ENCODE results near the gene SLC39A6.
A peak's percentile ranks its signal among the peaks of the same experiment; 100 is the strongest.
"Not testable (repeated sequence)": the region's sequence is repeated elsewhere in the genome, so short reads cannot be mapped to it uniquely, and the experiment has no call there.

SLC39A6 gene

DNA sequence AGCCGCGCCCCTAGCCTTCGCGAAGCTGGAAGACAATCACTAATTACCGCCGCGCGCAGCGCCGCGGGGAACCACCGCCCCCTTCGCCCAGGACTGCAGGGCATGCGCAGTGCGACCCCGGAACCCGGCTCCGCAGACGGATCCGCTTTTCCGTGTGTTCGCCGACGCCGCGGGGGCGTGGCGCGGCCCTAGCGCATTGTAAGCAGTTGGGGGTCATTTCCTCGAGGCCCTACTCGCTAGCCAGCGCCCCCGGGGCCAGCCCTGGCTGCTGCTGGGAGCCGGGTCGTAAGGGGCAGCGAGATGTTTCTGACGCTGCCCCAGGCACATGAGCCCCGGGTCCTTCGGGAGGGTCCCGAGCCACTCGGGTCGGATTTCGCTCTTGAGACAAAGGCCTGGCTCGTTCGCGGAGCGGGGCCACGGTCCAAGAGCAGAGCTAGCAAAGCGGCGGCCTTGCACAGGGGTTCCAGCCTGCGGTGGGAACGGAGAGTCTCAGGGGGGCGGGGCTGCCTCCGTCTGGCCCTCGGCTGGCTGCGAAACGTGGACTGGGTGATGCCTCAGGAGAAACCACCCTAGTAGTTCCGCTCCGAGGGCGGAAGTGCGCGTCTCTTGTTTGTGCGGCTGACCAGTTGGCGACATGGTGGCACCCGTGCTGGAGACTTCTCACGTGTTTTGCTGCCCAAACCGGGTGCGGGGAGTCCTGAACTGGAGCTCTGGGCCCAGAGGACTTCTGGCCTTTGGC, at the start of gene SLC39A6, which contains the start of gene ELP2:
Gene SLC39A6 (minus strand): TSS at position 41 of the 739 bp plus-strand sequence. CDS start 2,333 bp downstream, outside the sequence.
Gene ELP2 (plus strand): TSS at position 600 of the 739 bp plus-strand sequence. CDS start 35 bp downstream, at position 635.
- DNase-seq = peak; percentile 53

DNA sequence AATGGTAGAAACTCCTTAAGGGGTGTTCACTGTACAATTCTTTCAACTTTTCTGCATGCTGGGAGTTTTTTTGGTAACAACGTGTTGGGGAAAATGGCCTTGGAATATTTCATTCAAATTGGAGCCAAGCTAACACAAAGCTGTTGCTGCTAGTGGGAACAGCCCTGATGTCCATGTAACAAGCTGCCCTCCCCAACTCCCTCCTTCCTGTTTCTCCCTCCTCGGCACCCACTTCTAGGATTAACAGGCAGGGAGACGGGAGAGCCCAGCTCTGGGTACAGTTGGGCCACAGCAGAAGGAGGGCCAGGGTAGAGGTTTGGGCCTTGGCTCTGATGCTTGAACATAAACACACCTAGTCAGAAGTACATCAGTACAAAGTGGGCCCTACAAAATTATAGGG, 48.8 kb upstream of the SLC39A6 start:
- no peak for DNase-seq

DNA sequence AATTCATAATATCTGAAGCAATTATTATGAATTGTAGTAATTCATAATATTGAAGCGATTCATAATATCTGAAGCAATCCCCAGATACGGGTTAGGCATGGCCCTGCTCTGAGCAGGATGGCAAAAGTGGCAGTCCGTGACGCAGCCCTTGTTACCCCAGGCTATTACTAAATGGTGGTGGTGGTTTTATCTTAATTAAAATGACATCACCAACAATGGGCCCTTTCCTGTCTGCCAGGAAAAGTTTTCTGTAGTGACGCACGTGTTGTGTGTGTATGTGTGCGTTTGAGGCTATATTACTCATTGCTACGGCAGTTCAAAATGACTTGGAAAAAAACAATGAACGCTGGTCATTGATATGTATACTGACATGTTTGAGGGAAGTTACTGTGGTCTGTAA, 47.6 kb upstream of the SLC39A6 start:
- no peak for DNase-seq

DNA sequence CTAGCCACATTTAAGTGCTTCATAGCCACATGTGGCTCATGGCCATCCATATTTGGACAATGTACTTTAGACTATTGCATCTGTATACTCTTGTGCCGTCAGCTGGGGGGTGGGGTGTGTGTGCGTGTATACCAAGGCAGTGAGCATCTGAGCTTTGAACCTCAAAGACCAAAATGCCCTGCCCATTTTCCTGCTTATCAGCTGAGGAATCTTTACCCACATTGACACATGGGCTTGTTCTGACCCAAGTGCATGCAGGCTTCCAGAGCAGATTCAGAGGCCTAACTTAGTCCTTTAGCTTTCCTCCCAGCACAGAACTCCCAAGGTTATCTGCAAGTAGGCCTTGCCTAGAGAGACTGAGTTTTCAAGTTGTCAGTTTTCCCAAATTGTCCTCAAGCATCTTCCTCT, 47.0 kb upstream of the SLC39A6 start:
- no peak for DNase-seq

GRCh38 chr18:36175481-36175880, 46.3 kb upstream of the SLC39A6 start:
- no peak for DNase-seq

- no peak for DNase-seq
Measured at GRCh38 chr18:36169938-36170337, 40.8 kb upstream of the SLC39A6 start.

GRCh38 chr18:36168296-36168695, 39.2 kb upstream of the SLC39A6 start:
- not testable (repeated sequence) for DNase-seq

- no peak for DNase-seq
Measured at GRCh38 chr18:36167692-36168218, 38.6 kb upstream of the SLC39A6 start.

- DNase-seq = no peak
Measured at GRCh38 chr18:36162981-36163380, 33.8 kb upstream of the SLC39A6 start.

- DNase-seq = no peak
Measured at GRCh38 chr18:36160959-36161371, 31.8 kb upstream of the SLC39A6 start.

DNA sequence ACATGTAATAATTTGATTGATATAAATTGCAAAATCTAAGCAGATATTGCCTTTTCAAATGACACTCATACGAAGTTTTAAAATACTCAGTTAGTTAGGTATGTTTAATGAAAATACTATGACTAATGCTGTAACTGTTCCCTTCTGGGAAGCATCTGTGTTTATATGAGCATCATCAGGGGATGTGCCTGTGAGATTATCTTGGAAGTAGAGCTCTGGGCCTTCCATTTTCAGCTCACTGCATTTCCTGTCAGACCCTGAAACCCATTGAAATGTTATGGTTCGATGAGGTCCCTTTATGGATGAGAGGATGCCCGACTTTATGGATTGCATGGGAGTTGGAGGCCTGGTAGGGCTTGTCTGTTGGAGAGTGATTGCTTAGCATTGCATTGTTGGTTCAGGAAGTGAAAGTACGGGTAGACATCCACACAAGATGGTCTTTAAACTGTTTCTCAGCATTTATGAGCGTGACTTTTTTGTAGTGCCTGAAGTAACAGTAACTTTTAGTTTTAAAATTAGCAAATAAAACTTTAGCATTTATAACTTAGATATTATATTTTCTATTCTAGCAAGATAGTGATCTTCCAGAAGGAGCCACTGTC, 29.2 kb upstream of the SLC39A6 start:
- no peak for DNase-seq

DNA sequence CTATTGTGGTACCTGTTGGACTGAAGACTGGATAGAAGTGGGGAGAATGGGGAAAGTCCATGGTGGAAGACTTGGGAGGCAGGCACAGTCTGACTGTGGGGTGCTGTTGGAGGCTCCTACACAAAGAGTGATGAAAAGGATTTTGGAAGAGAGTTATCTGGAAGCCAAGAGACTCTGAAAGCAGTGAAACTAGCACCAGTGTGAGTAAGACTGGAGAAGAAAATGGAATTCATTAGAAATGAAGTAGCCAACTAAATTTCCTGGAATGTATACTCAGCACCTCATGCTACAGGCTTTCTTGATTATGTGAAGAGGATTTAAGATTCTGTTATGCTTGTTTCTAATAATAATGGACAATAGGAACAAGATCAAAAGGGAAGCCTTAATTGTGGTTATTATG, 28.3 kb upstream of the SLC39A6 start:
- no peak for DNase-seq

DNA sequence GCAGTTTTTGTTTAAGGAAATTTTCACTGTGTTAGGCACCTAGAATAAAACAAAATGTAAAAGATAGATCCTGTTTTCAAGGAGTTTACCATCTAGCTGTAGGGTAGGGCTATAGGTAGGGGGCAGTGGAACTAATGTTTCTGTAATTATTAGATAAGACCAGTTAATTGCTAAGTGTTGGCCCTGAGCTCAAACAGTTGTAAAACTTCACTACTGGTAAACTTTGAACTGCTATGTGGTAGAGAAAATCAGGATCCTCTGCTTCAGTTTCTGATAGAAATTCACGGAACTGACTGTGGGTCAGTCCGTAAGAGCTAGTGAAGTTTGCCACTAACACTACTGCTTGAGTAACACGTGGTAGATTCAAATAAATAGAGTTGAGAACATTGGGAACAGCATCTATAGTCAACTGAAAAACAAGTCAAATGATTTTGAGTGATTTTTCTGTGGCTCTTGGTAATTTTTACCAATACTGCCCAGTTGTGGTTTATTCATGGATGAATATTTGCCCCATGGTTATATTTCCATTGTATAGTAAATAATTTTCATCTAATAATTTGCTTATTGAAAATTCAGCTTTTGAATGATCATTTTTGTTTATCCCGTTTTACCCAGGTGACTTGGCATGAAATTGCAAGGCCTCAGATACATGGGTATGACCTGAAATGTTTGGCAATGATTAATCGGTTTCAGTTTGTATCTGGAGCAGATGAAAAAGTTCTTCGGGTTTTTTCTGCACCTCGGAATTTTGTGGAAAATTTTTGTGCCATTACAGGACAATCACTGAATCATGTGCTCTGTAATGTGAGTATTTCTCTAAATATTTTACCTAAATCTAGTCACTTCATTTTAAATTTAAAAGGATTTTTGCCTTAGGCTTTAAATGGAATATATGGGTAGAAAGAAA, 27.0 kb upstream of the SLC39A6 start:
- no peak for DNase-seq

DNA sequence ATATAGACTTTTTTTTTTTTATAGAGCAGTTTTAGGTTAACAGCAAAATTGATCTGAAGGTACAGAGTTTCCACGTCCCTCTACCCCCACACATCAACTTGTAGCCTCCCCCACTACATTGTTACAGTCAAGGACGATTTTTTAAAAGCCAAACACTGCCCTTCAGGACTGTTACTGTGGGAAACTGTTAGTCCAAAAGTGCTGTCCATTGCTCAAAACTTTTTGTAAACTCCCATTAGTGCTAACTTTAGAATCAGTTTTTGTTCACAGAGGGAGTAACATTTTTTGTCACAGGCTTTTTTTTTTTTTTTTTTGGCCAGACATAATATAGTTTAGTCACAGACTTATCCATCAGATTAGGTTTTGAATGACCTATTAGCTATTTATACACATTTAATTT, 24.6 kb upstream of the SLC39A6 start:
- DNase-seq = no peak

GRCh38 chr18:36153203-36153602, 24.1 kb upstream of the SLC39A6 start:
- no peak for DNase-seq

GRCh38 chr18:36152781-36153180, 23.6 kb upstream of the SLC39A6 start:
- DNase-seq = no peak

- DNase-seq = no peak
Measured at GRCh38 chr18:36149514-36150289, 20.6 kb upstream of the SLC39A6 start.

DNA sequence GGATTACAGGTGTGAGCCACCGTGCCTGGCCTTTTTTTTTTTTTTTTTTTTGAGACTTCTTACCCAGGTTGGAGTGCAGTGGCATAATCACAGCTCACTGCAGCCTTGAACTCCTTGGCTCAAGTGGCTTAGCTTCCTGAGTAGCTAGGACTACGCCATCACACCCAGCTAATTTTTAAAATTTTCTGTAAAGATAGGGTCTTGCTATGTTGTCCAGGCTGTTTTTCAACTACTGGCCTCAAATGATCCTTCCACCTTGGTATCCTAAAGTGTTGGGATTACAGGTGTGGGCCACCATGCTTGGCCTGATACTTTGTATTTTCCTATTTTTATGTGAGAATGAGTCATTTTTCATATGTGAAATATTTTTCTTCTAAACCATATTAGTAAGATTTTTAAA, 14.3 kb upstream of the SLC39A6 start:
- no peak for DNase-seq

GRCh38 chr18:36142751-36143150, 13.6 kb upstream of the SLC39A6 start:
- DNase-seq = no peak

GRCh38 chr18:36141576-36141975, 12.4 kb upstream of the SLC39A6 start:
- no peak for DNase-seq

GRCh38 chr18:36139245-36139644, 10.1 kb upstream of the SLC39A6 start:
- no peak for DNase-seq

DNA sequence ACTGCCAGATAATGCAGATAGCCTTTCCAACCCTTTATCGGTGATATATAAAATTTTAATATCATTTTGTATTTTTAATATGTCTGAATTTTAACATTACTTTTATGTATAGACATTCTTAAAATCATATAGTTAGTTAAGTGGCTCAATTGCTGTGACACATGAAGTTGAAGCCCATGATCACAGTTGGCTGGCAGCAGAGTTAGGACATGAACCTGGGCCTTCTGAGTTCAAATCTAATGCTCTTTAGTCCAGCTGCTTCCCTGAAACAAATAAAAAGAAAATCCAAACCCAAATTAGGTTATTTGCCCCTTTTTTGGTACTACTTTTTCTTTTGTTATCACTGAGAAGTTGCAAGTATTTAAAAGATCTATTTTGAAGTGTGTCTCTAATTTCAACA, 6.1 kb upstream of the SLC39A6 start:
- no peak for DNase-seq
